Testis (tissue), 3 donors: ENCODE measurements around the gene SSBP1. TPM values are rescaled to one million over a fixed set of nuclear protein-coding genes. Genes with fewer than 3 reads are reported as not detected.

Experiments used
- DNase-seq: peaks from one replicate; pipeline ENCODE4 v3.0.0-alpha.2; 2019
- H3K27ac ChIP-seq, 2 donors: fragments of 200-600 bp; sonication (generic); one replicate each; pipeline ENCODE4 v1.5.1; 2019
- H3K27me3 ChIP-seq: fragments of 200-600 bp; sonication (generic); one replicate; pipeline ENCODE4 v1.5.1; 2019
- H3K36me3 ChIP-seq: fragments of 200-600 bp; sonication (generic); one replicate; pipeline ENCODE4 v1.5.1; 2017; ENCODE audit warnings: low read depth; ENCODE audit errors: missing control alignments
- H3K4me1 ChIP-seq: fragments of 200-600 bp; sonication (generic); one replicate; pipeline ENCODE4 v1.5.1; 2019
- H3K4me3 ChIP-seq, 2 donors: fragments of 200-600 bp; sonication (generic); one replicate each; pipeline ENCODE4 v1.5.1; 2017 to 2019
- H3K9me3 ChIP-seq: fragments of 200-600 bp; sonication (generic); one replicate; pipeline ENCODE4 v1.5.1; 2017
- CTCF ChIP-seq, 3 experiments: fragments of 450-650 bp in 2 of 3; fragments of 200-600 bp in 1 of 3; sonication (generic) in 1 of 3; IDR thresholded peaks; one replicate each; pipeline ENCODE4 v1.5.1; 2016 to 2019; ENCODE audit warnings: antibody characterized with exemption in 3 of 3, mild to moderate bottlenecking in 2 of 3, moderate library complexity in 1 of 3
- POLR2A ChIP-seq: fragments of 450-650 bp; IDR thresholded peaks from one replicate; pipeline ENCODE4 v1.6.1; 2017; ENCODE audit warnings: antibody characterized with exemption, mild to moderate bottlenecking, moderate library complexity
- WGBS, 2 donors: methylation state at CpG; one replicate each; pipeline ENCODE4 v1.1.5; 2018; 5-methylcytosine and 5-hydroxymethylcytosine counted together
- intact Hi-C: fragments of 100-400 bp; cut with DNase I; formaldehyde crosslinking; loops from one replicate; pipeline ENCODE4 v1.15.1; 2023; ENCODE audit warnings: low total_unique reads
- polyA plus RNA-seq: library from polyadenylated mRNA; stranded (reverse); fragments of 350-450 nt; fragmentation: Illumina TruSeq; extraction: RNeasy Lipid Tissue Mini Kit (QIAGEN cat#74804); gene quantifications from one replicate; pipeline ENCODE4 v1.2.3, GENCODE V29; 2014; ENCODE audit warnings: low read depth, low replicate concordance; ENCODE audit not compliant: insufficient read depth
- total RNA-seq, 2 donors: library from RNA; depleted of rRNA; stranded (reverse); fragments of >200 nt; gene quantifications; one replicate each; pipeline ENCODE4 v1.2.3, GENCODE V29; 2016

The SSBP1 gene
- total and polyA plus RNA-seq, 3 donors from 2014 or later: 131 to 204 (median 148) TPM

- intact Hi-C loops: no loop called here
- Histone ChIP-seq H3K4me1 (no peaks in the 10 kb centered on the region), H3K4me3 (no peak overlapping the region), H3K27me3 (no peaks in the 10 kb centered on the region), H3K36me3 (no peaks in the 10 kb centered on the region), H3K9me3 (no peaks in the 10 kb centered on the region), H3K27ac (no peak overlapping the region)
- TF ChIP-seq CTCF (IDR thresholded peaks at IDR 0.05) (no peak), POLR2A (no peak)
- WGBS, 2 donors: 88 to 90% methylated on average over 5 of the region's 5 CpGs
- DNase-seq: no peak
Observed at GRCh38 chr7:141712603-141713255, 25.4 kb upstream of the SSBP1 start.

- Histone ChIP-seq H3K27ac (no peak overlapping the region), H3K4me3 (no peak overlapping the region), H3K36me3 (no peaks in the 10 kb centered on the region), H3K27me3 (no peaks in the 10 kb centered on the region), H3K9me3 (no peaks in the 10 kb centered on the region), H3K4me1 (no peaks in the 10 kb centered on the region)
- TF ChIP-seq POLR2A (no peak), CTCF (IDR thresholded peaks at IDR 0.05) (no peak)
- 88 to 100% methylated on average over 1 of the region's 1 CpG for WGBS, 2 donors
- intact Hi-C loops: no loop called here
- no peak for DNase-seq
Observed at GRCh38 chr7:141713890-141714289, 24.3 kb upstream of the SSBP1 start.

GRCh38 chr7:141714571-141714970, 23.6 kb upstream of the SSBP1 start:
- Histone ChIP-seq H3K4me1 (no peaks in the 10 kb centered on the region), H3K4me3 (no peak overlapping the region), H3K36me3 (no peaks in the 10 kb centered on the region), H3K27ac (no peak overlapping the region), H3K9me3 (no peaks in the 10 kb centered on the region), H3K27me3 (no peaks in the 10 kb centered on the region)
- intact Hi-C loops: no loop called here
- 82 to 86% methylated on average over 2 of the region's 2 CpGs for WGBS, 2 donors
- TF ChIP-seq CTCF (IDR thresholded peaks at IDR 0.05) (no peak), POLR2A (no peak)
- no peak for DNase-seq

GRCh38 chr7:141715018-141715417, 23.1 kb upstream of the SSBP1 start:
- intact Hi-C loops: no loop called here
- TF ChIP-seq POLR2A (no peak), CTCF (IDR thresholded peaks at IDR 0.05) (no peak)
- H3K27me3 ChIP-seq: no peaks in the 10 kb centered on the region
- no peak overlapping the region for H3K4me3 ChIP-seq
- DNase-seq: no peak
- no peaks in the 10 kb centered on the region for H3K36me3 ChIP-seq
- H3K27ac ChIP-seq: no peak overlapping the region
- H3K9me3 ChIP-seq: no peaks in the 10 kb centered on the region
- H3K4me1 ChIP-seq: no peaks in the 10 kb centered on the region
- WGBS, 2 donors: 57 to 76% methylated on average over 4 of the region's 4 CpGs
